Skeletal muscle tissue (tissue), 4 donors: ENCODE results near the gene PSMB2. TPM values are rescaled to one million over a fixed set of nuclear protein-coding genes. Genes with fewer than 3 reads are reported as not detected.

Experiments used
- H3K27ac ChIP-seq: one replicate; pipeline ENCODE4 v1.7.0; 2013; ENCODE audit warnings: mild to moderate bottlenecking, low read depth, low read length, inconsistent platforms
- H3K27me3 ChIP-seq, 3 donors: one replicate each; pipeline ENCODE4 v1.7.0; 2013; ENCODE audit warnings: low read length in 3 of 3; ENCODE audit not compliant: control insufficient read depth in 3 of 3, insufficient read depth in 3 of 3
- H3K36me3 ChIP-seq, 3 donors: one replicate each; pipeline ENCODE4 v1.7.0; 2013; ENCODE audit warnings: low read length in 3 of 3; ENCODE audit not compliant: control insufficient read depth in 3 of 3, insufficient read depth in 3 of 3
- H3K4me1 ChIP-seq, 3 donors: one replicate each; pipeline ENCODE4 v1.7.0; 2013; ENCODE audit warnings: low read length in 3 of 3, mild to moderate bottlenecking in 3 of 3; ENCODE audit not compliant: control insufficient read depth in 3 of 3, insufficient read depth in 3 of 3
- H3K4me3 ChIP-seq, 3 donors: one replicate each; pipeline ENCODE4 v1.7.0; 2013; ENCODE audit warnings: low read length in 3 of 3
- H3K9ac ChIP-seq, 3 donors: one replicate each; pipeline ENCODE4 v1.7.0; 2013; ENCODE audit warnings: low read length in 3 of 3, mild to moderate bottlenecking in 3 of 3, moderate library complexity in 2 of 3, low read depth in 1 of 3
- H3K9me3 ChIP-seq, 3 donors: one replicate each; pipeline ENCODE4 v1.7.0; 2013; ENCODE audit warnings: low read length in 3 of 3; ENCODE audit not compliant: control insufficient read depth in 3 of 3
- total RNA-seq: library from RNA; depleted of rRNA; stranded (reverse); fragments of >200 nt; gene quantifications from one replicate; pipeline ENCODE4 v1.2.3, GENCODE V29; 2014
- donor health status: Osteomylitis.

Gene PSMB2
- total RNA-seq, 1 donor from 2014 or later: 11.5 TPM

DNA sequence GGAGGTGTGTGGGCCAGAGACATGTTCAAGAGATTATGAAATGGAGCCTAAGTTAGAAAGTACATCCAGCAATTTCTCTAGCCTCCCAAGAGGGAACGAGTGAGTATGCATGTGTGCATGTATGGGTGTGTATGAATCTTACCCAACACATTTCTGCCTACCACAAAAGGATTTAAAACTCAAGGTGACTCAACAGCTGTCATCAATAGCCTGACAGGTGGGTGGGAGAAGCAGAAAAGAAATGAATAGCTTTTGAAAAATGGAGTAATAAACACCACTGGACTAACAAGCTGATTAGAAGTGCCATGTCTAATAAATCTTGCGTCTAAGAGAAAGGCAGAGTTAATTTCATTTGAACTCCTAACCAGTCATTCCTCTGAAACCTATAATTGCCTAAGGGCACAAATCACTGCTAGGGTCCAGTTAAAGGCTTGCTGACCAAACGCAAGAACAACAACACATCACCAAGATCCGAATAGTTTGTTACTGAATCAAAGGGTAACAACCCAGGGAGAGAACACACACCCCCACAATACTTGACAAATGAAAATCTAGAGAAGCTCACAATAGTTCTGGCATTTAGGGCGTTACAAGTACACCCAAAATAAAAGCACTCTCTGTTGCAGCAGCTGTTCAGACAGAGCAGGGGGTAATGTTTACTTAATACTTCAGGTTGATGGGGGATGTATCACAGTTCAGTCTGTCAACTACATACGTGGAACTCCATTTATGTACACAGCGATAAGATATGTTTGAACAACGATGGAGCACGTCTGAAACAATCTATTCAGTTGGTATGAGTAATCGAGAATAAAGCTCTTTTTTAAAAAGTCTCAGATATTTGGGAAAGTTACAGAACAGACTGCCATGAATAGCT, 85.5 kb downstream of the PSMB2 start:
- H3K27ac ChIP-seq: peak overlapping the region; percentile 9
- H3K9ac ChIP-seq: peak overlapping the region; percentile 0 to 98 (median 90)
- no peaks in the 10 kb centered on the region for H3K9me3 ChIP-seq
- peak overlapping the region in 2 of 3 donors; percentile 90 to 97 for H3K4me3 ChIP-seq
- H3K4me1 ChIP-seq: peaks cover 39 to 58% (median 46%) of the 10 kb centered on the region in 3 donors
- peaks cover 8 to 19% (median 15%) of the 10 kb centered on the region in 3 donors for H3K36me3 ChIP-seq
- no peaks in the 10 kb centered on the region for H3K27me3 ChIP-seq

DNA sequence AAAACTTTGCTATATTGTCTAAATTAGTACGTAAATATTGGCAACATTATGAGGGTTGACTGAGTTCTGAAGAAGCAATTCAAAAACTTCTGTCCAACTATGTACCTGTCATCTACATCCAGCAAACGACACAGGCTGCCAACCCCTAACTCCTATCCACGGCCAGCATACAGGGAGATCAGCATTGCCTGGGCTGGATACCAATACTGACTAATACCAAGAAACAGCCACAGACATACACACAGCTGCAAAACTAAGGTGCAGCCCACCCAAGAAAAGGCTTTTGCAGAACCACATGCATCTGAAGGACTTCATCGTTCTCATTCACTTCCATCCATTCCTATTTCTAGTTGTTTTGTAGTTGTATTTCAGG, 86.1 kb downstream of the PSMB2 start:
- Histone ChIP-seq H3K9me3 (no peaks in the 10 kb centered on the region), H3K4me1 (peaks cover 33 to 51% (median 41%) of the 10 kb centered on the region in 3 donors), H3K9ac (peak overlapping the region in 2 of 3 donors; percentile 0 to 61), H3K4me3 (peak overlapping the region in 2 of 3 donors; percentile 7 to 21), H3K36me3 (peaks cover 8 to 22% (median 15%) of the 10 kb centered on the region in 3 donors), H3K27me3 (no peaks in the 10 kb centered on the region), H3K27ac (peak overlapping the region; percentile 9)

DNA sequence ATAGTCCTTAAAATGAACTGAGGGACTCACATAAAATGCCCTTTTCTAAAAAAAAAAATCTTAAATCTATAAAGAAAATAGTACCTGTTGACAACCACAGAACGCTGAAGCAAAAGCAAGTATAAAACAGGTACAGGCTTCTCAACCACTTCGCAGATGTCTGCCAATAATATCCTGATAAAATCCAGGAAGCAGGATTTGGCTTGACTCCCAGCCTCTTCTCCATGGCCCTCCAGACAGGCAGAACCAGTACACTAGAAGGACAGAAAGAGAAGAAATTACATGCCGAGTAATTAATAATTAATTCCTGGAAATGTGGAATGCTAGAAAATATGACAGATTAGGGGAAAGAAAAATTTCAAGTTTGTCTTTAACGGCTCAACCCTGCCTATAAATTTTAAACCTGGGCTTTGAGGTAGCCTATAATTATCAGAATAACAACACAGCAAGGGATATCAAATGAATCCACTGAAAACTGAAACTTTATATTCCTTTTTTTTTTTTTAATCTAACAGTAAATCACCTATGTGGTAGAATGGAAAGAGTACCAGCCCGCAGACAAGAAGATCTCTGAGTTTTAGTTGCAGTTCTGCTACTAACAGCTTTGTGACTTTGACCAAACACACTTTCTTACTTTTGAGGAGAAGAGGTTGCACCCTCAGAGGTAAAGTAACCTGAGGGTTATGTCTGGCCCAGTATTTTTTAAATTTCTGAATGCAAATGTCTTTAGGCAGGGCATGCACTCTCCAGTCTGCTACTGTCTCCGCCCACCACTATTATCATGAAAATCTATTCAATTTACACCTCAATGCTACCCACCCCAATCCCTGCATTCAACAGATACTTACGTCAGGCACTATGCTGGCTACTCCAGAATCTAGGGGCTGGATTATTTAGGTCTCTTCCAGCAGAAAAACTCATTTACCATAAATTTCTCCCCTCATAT, 86.8 kb downstream of the PSMB2 start:
- Histone ChIP-seq H3K4me3 (peak overlapping the region in 1 of 3 donors; percentile 7), H3K4me1 (peaks cover 31 to 46% (median 41%) of the 10 kb centered on the region in 3 donors), H3K9ac (peak overlapping the region in 1 of 3 donors; percentile 61), H3K27ac (no peak overlapping the region), H3K9me3 (no peaks in the 10 kb centered on the region), H3K36me3 (peaks cover 8 to 25% (median 15%) of the 10 kb centered on the region in 3 donors), H3K27me3 (no peaks in the 10 kb centered on the region)

DNA sequence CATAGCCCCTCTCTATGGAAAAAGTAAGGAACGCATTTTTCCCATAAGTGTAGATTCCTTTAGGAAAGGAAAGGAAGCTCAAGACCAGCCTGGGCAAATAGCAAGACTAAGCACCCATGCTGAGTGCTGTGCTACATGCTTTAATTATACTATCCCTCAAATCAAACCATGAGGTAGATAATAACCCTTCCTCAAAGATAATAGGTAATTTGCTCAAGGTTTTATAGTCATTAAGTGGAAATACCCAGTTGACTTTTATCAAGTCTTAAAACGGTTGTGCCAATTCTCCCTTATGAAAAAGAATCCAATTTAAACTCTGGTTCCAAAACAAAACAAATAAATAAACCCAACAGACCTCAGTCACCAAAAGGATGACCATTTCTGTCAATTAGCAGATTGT, 87.5 kb downstream of the PSMB2 start:
- H3K27ac ChIP-seq: no peak overlapping the region
- H3K4me3 ChIP-seq: no peak overlapping the region
- H3K27me3 ChIP-seq: no peaks in the 10 kb centered on the region
- peaks cover 8 to 25% (median 15%) of the 10 kb centered on the region in 3 donors for H3K36me3 ChIP-seq
- H3K4me1 ChIP-seq: peaks cover 31 to 42% (median 41%) of the 10 kb centered on the region in 3 donors
- H3K9ac ChIP-seq: peak overlapping the region in 1 of 3 donors; percentile 13
- H3K9me3 ChIP-seq: no peaks in the 10 kb centered on the region

Other genes starting within 250 kb of the PSMB2 start
- gene KIAA0319L, start 84.1 kb downstream of the PSMB2 start, total RNA-seq: 18.3 TPM
- gene NCDN, start 83.7 kb downstream of the PSMB2 start, total RNA-seq: 5.7 TPM
- gene TFAP2E, start 68.2 kb downstream of the PSMB2 start, total RNA-seq: 0.52 TPM
- 10.4 TPM for gene C1orf216, start 77.4 kb upstream of the PSMB2 start, total RNA-seq
- 1.6 TPM for gene CLSPN, start 128.5 kb upstream of the PSMB2 start, total RNA-seq
- 17.7 TPM for gene AGO4, start 166.5 kb upstream of the PSMB2 start, total RNA-seq
- gene AGO1, start 241.7 kb upstream of the PSMB2 start, total RNA-seq: 5.7 TPM